ENCODE results near the gene OR2Y1.
"Not testable (repeated sequence)": the region's sequence is repeated elsewhere in the genome, so short reads cannot be mapped to it uniquely, and the experiment has no call there.

The OR2Y1 gene

DNA sequence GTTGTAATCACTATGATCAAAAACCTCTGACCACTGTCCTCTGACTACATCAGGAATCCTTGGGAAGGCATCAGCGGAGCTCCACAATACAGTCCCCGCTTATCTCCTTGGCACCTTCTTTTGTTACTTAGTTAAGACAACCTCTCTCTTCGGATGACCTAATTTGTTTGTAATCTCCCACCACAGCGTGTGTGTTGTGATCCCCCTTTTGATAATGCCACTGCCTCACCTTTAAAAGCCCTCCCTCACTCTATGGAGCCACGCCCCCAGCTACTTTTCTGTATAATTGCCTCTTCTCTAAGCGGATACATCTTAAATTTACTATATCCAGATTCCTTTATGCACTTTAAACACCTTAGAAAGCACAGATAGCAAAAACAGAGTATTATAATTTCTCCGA is 35.9 kb downstream of the OR2Y1 start:
- H3K4me1 ChIP-seq (ENCODE audit: low read length) = no peaks in the 10 kb centered on the region
- H3F3A ChIP-seq (ENCODE audit: insufficient read depth, low read length) = no peaks in the 10 kb centered on the region
- H3K9ac ChIP-seq (ENCODE audit: low read length) = no peak overlapping the region
- no peaks in the 10 kb centered on the region for H3K79me2 ChIP-seq (ENCODE audit: low read length)
- no peak for DNase-seq
- no peak overlapping the region for H3K27ac ChIP-seq (ENCODE audit: low read length)
- H3K27me3 ChIP-seq (replicated peaks; ENCODE audit: insufficient read depth, low read length) = no peaks in the 10 kb centered on the region
- H2AFZ ChIP-seq (ENCODE audit: low read length) = no peak overlapping the region
- no peaks in the 10 kb centered on the region for H3K36me3 ChIP-seq (replicated peaks; ENCODE audit: insufficient read depth, low read length)
- no peak for TF ChIP-seq EZH2phosphoT487 (IDR thresholded peaks at IDR 0.05; ENCODE audit: low read length)
- H3K9me2 ChIP-seq (replicated peaks; ENCODE audit: insufficient read depth, low read length) = no peaks in the 10 kb centered on the region
- no peaks in the 10 kb centered on the region for H4K20me1 ChIP-seq (ENCODE audit: insufficient read depth, low read length)
- H3K4me2 ChIP-seq (ENCODE audit: low read depth, low read length) = no peak overlapping the region
- H3K4me3 ChIP-seq (ENCODE audit: low read length) = no peak overlapping the region
- no peaks in the 10 kb centered on the region for H3K9me3 ChIP-seq (replicated peaks; ENCODE audit: insufficient read depth, low read length)

DNA sequence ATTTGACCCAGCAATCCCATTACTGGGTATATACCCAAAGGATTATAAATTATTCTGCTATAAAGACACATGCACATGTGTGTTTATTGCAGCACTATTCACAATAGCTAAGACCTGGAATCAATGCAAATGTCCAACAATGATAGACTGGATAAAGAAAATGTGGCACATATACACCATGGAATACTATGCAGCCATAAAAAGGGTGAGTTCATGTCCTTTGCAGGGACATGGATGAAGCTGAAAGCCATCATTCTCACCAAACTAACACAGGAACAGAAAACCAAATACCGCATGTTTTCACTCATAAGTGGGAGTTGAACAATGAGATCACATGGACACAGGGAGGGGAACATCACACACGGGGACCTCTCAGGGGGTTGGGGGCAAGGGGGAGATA is 36.5 kb downstream of the OR2Y1 start:
- H3F3A ChIP-seq (ENCODE audit: insufficient read depth, low read length); H2AFZ ChIP-seq (ENCODE audit: low read length); H3K27me3 ChIP-seq (replicated peaks; ENCODE audit: insufficient read depth, low read length); H3K27ac ChIP-seq (ENCODE audit: low read length); H3K9me3 ChIP-seq (replicated peaks; ENCODE audit: insufficient read depth, low read length); H3K4me2 ChIP-seq (ENCODE audit: low read depth, low read length); DNase-seq; H4K20me1 ChIP-seq (ENCODE audit: insufficient read depth, low read length); H3K36me3 ChIP-seq (replicated peaks; ENCODE audit: insufficient read depth, low read length); H3K4me3 ChIP-seq (ENCODE audit: low read length); H3K9ac ChIP-seq (ENCODE audit: low read length); H3K9me2 ChIP-seq (replicated peaks; ENCODE audit: insufficient read depth, low read length); H3K79me2 ChIP-seq (ENCODE audit: low read length); H3K4me1 ChIP-seq (ENCODE audit: low read length): not testable (repeated sequence)

DNA sequence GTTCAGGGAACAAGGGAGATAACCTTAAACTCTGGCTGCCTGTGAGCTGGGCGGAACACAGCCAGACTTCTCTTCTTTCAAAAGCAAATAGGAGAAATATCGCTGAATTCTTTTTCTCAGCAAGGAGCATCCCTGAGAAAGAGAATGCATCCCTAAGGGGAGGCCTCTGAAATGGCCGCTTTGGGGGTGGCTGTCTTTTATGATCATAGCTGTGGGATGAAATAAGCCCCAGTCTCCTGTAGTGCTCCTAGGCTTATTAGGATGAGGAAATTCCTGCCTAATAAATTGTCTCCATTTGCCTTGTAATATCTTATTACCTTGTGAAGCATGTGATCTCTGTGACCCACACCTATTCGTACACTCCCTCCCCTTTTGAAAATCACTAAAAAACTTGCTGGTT is 39.4 kb downstream of the OR2Y1 start:
- not testable (repeated sequence) for H3K9me3 ChIP-seq (replicated peaks; ENCODE audit: insufficient read depth, low read length); H3K27ac ChIP-seq (ENCODE audit: low read length); H3K9me2 ChIP-seq (replicated peaks; ENCODE audit: insufficient read depth, low read length); H3K36me3 ChIP-seq (replicated peaks; ENCODE audit: insufficient read depth, low read length); DNase-seq; H3K9ac ChIP-seq (ENCODE audit: low read length); H3K4me1 ChIP-seq (ENCODE audit: low read length); H3K4me2 ChIP-seq (ENCODE audit: low read depth, low read length); H3K4me3 ChIP-seq (ENCODE audit: low read length); H3F3A ChIP-seq (ENCODE audit: insufficient read depth, low read length); H3K79me2 ChIP-seq (ENCODE audit: low read length); H3K27me3 ChIP-seq (replicated peaks; ENCODE audit: insufficient read depth, low read length); H4K20me1 ChIP-seq (ENCODE audit: insufficient read depth, low read length); H2AFZ ChIP-seq (ENCODE audit: low read length)

- Histone ChIP-seq H3K4me1 (ENCODE audit: low read length) (no peaks in the 10 kb centered on the region), H3K9ac (ENCODE audit: low read length) (no peak overlapping the region), H4K20me1 (ENCODE audit: insufficient read depth, low read length) (no peaks in the 10 kb centered on the region), H3K4me2 (ENCODE audit: low read depth, low read length) (no peak overlapping the region), H3K9me2 (replicated peaks; ENCODE audit: insufficient read depth, low read length) (no peaks in the 10 kb centered on the region), H3F3A (ENCODE audit: insufficient read depth, low read length) (no peaks in the 10 kb centered on the region), H3K27ac (ENCODE audit: low read length) (no peak overlapping the region), H3K9me3 (replicated peaks; ENCODE audit: insufficient read depth, low read length) (no peaks in the 10 kb centered on the region), H2AFZ (ENCODE audit: low read length) (no peak overlapping the region), H3K36me3 (replicated peaks; ENCODE audit: insufficient read depth, low read length) (no peaks in the 10 kb centered on the region), H3K79me2 (ENCODE audit: low read length) (no peaks in the 10 kb centered on the region), H3K27me3 (replicated peaks; ENCODE audit: insufficient read depth, low read length) (no peaks in the 10 kb centered on the region), H3K4me3 (ENCODE audit: low read length) (no peak overlapping the region)
- TF ChIP-seq EZH2phosphoT487 (IDR thresholded peaks at IDR 0.05; ENCODE audit: low read length) (no peak), EZH2 (optimal IDR thresholded peaks at IDR 0.05; ENCODE audit: low read depth, low read length) (no peak)
- TF ChIP-seq, protein P1, sequence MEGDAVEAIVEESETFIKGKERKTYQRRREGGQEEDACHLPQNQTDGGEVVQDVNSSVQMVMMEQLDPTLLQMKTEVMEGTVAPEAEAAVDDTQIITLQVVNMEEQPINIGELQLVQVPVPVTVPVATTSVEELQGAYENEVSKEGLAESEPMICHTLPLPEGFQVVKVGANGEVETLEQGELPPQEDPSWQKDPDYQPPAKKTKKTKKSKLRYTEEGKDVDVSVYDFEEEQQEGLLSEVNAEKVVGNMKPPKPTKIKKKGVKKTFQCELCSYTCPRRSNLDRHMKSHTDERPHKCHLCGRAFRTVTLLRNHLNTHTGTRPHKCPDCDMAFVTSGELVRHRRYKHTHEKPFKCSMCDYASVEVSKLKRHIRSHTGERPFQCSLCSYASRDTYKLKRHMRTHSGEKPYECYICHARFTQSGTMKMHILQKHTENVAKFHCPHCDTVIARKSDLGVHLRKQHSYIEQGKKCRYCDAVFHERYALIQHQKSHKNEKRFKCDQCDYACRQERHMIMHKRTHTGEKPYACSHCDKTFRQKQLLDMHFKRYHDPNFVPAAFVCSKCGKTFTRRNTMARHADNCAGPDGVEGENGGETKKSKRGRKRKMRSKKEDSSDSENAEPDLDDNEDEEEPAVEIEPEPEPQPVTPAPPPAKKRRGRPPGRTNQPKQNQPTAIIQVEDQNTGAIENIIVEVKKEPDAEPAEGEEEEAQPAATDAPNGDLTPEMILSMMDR (IDR thresholded peaks at IDR 0.05; ENCODE audit: low read length) = no peak
- DNase-seq = no peak
Observed at GRCh38 chr5:180699042-180699441, 40.8 kb downstream of the OR2Y1 start.

DNA sequence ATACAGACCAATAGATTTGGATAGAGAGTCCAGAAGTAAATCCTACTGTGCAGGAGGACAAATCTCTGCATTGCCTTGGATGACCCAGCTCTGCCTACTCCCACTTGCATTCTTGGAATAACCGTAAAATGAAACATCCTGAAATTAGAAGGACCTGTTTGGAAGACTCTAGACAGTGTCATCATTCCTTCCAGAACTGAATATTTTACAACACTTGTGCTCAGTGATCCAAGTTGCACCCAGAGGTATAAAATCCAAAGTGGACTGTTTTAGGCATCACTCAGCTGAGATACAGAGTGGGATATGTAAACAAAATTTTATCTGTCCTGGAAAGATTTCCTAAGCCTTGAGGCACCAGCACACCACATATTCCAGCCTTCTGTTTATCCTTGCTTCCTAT is 43.7 kb downstream of the OR2Y1 start:
- Histone ChIP-seq H3K4me1 (ENCODE audit: low read length) (no peaks in the 10 kb centered on the region), H3K9ac (ENCODE audit: low read length) (no peak overlapping the region), H2AFZ (ENCODE audit: low read length) (no peak overlapping the region), H3K4me2 (ENCODE audit: low read depth, low read length) (no peak overlapping the region), H3K27me3 (replicated peaks; ENCODE audit: insufficient read depth, low read length) (no peaks in the 10 kb centered on the region), H3K9me2 (replicated peaks; ENCODE audit: insufficient read depth, low read length) (no peaks in the 10 kb centered on the region), H3K27ac (ENCODE audit: low read length) (no peak overlapping the region), H3K9me3 (replicated peaks; ENCODE audit: insufficient read depth, low read length) (no peaks in the 10 kb centered on the region), H3K4me3 (ENCODE audit: low read length) (no peak overlapping the region), H3F3A (ENCODE audit: insufficient read depth, low read length) (no peaks in the 10 kb centered on the region), H4K20me1 (ENCODE audit: insufficient read depth, low read length) (no peaks in the 10 kb centered on the region), H3K79me2 (ENCODE audit: low read length) (no peaks in the 10 kb centered on the region), H3K36me3 (replicated peaks; ENCODE audit: insufficient read depth, low read length) (no peaks in the 10 kb centered on the region)
- TF ChIP-seq EZH2 (optimal IDR thresholded peaks at IDR 0.05; ENCODE audit: low read depth, low read length) = no peak
- no peak for TF ChIP-seq EZH2phosphoT487 (IDR thresholded peaks at IDR 0.05; ENCODE audit: low read length)
- TF ChIP-seq, protein P1 (IDR thresholded peaks at IDR 0.05; ENCODE audit: low read length) = no peak
- no peak for DNase-seq
